Measurements from ENCODE around the gene PTPRO.

PTPRO gene

DNA sequence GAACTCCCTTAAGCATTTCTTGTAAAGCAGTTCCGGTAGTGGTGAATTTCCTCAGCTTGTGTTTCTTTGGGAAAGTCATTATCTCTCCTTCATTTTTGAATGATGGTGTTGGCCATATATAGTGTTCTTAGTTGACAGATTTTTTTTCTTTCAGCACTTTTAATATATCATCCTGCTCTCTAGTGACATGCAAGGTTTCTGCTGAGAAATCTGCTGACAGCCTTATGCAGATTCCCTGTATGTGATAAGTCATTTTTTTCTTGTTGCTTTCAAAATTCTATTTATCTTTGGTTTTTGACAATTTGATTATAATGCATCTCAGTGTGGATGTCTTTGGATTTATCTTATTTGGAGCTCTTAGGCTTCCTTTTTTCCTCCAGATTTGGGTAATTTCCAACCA lies 135.7 kb downstream of the PTPRO start:
- DNase-seq = no peak

DNA sequence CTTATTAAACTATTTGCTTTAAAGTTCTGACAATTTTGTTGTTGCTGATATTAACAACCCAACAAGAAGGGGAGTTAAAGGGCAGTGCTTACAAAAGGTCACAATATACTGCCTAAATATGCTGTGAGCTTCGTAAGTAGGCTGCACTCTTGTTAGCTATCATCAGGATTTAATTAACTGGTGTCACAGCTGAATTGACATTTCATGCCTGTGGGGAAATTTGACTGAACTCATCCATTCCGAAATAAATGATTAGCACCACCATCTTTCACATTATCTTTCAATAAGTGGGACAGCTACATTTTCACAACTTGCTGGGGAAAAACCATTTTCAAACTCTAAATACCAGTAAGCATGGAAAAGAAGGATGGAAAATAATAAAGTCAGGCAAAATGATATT lies 146.6 kb downstream of the PTPRO start:
- DNase-seq = no peak

DNA sequence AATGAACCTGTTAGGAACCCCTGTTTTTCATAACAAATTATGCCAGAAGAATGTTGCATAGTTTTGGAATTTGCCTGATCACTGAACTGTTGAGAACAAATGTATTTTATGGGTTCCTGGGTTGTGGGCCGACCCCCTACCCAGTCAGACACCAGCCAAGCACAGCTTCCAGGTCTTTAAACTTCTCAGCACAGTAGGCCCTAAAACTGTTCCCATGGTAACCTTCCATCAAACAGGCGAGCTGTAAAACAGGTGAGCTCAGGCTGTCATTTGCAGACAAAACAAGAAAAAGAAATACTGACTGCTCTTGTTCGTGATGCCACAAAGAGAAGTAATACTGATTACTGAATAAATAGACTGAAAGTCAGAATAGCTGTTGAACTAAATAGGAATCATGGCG lies 147.0 kb downstream of the PTPRO start:
- DNase-seq = no peak

DNA sequence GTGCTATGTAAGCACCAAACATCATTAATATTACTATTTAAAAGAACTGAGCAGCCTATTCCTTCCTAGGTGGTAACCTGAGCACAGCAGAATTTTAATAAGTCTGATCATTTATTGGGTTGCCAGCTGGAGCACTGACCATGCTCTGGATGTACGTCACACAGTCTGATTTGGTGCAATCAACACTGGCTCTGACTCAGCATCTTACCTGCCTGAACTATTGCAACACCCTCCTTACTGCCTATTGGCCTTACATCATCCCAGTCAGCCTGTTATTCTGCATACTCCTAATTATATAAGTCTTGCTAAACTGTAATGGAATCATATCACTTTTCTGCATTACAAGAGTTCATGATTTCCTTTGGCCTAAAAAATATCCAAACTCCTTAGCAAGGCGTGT lies 149.7 kb downstream of the PTPRO start:
- no peak for DNase-seq

DNA sequence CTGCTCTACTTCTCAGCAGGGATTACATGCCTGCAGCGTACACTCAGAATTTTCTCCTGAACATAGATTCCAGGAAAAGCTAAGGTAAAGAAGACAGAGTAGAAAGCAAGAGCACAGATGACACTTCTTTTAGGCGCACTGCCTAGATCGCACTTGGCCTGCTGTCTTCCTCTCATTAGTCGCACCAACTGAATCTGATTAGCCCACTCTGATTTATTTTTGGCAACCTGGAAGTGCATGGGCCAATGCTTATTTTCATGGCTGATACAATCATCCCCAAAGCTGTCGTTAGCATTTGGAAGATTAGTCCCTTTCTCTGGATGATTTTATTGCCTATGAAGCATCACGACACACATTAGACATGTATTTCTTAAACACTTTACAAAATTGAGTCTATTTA lies 152.5 kb downstream of the PTPRO start:
- no peak for DNase-seq

DNA sequence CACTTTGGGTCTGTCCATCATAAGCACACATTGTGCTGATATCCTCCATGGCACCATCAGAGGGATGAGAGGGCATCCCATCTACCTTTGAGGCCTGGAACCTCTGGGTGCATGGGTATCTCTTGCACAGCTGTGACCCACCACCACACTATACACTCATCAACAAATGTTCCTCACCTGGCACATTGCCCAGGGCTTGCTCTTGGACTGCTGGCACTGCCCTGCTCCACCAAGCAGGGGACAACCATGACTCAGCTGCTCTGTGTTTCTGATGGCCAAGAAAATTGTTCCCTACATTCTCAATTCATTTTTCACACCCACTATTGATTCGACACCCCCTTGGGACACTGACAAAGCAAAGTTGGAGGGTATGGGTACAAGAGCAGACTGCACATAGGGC lies 155.5 kb downstream of the PTPRO start:
- DNase-seq = no peak

DNA sequence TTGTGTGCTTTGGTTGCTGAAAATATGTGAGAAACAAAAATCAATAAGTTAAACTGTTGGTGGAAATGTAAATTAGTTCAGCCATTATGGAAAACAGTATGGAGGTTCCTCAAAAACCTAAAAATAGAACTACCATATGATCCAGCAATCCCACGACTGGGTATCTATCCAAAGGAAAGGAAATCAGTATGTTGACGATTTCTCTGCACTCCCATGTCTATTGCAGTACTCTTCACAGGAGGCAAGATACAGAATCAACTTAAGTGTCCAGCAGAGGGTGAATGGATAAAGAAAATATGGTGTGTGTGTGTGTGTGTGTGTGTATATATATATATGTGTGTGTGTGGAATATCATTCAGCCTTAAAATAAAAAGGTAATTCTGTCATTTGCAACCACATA lies 159.5 kb downstream of the PTPRO start:
- DNase-seq = no peak

DNA sequence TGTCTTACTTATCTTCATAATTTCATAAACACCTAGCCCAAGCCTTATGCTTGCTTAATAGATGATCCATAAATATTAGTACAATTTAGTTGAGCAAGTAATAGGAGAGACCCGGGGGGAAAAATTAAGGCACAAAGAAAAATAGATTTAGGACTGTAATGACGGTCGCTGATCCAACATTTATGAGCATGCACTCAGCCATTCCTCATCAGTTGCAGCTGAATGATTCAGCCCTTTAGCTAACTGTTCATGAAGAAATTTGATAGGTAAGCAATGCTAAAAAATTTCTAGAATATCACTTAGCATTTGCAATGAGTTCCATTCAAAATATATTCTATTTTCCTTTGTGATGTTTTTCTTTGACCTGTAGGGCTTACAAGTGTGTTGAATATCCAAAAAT lies 163.2 kb downstream of the PTPRO start:
- DNase-seq = no peak

DNA sequence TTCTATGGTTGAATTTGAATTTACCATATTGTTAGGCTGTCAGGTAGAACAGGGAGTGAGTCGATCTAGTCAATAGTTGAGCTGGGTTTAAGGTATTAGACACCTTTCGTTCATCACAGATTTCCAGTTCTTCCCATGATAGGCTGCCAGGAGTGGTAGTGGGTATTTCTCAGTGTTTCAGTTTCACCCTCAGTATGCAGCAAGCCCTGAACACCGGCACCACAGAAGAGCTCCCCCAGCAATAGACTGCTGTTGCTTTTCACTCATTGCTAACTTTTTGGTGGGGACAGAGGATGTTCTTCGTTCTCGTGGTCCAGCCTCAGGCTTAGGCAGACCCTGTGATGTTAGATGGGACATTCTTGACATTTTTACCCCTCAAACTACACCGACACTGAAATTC lies 164.6 kb downstream of the PTPRO start:
- no peak for DNase-seq

DNA sequence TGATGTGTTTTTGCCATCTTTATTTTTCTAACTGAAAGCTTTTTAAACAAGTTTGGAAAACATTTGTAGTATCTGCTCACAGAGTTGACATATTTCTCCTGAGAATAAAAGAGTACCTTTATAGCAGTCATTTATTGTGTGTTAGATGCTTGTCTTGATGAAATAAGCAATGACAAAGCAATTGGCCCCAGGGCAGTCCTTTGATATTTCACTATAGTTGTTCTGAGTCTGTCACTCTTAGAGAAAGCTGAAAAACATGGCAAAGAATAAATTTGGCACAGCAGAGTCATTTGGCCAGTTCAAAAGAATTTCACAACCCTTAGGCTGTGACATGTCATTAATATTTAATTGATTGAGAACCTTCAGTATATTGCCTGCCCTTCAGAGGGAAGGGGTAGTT lies 166.2 kb downstream of the PTPRO start:
- no peak for DNase-seq

DNA sequence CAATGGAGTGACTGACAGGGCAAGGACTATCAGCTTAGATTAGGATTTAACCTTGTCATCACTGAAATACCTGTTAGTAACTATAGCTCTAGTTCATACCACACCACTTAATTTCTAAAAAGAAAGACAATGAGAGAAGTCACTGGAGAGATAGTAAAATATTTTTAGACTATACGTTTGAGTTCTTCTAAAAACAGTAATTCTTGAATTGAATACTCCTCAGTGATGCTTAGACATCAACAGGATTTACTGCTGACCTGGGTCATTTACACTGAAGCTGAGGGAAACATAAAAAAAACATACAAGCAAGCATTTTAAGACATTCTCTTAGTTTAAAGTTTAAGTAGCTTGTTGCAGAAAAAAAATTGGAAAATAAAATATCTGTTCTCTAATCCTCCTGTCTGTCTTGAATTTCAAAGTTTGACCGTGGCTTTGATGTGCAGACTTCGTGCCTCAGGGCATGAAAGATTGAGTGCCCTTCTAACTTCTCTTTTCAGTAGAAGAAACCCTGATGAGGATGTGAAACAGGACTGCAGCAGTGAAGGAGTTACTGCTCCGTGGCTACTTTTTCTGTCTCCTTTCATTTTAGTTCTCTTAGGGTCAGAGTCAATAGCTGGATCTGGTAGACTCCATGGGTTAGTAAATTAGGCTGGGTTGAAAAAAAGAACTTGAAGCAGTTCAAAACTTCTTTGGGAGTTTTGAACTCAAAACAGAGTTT lies 172.2 kb downstream of the PTPRO start:
- DNase-seq = no peak

DNA sequence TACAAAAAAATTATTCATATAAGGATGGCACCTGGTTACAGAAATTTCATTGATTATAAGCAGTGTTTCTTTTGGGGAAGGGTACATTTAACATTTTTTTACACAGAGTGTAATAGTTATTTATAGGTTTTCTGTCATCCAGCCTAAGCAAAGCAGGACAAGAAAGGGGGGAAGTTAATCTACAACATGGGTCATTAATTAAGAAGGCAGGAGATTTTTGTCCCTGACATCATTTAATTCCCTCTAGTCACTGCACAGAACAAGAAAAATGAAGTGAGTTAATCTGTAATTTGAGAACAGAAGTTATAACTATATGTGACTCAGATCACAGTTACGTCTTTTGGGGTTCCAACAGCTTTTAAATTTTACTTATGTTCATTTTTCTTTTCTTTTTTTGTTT lies 173.4 kb downstream of the PTPRO start:
- DNase-seq = no peak

DNA sequence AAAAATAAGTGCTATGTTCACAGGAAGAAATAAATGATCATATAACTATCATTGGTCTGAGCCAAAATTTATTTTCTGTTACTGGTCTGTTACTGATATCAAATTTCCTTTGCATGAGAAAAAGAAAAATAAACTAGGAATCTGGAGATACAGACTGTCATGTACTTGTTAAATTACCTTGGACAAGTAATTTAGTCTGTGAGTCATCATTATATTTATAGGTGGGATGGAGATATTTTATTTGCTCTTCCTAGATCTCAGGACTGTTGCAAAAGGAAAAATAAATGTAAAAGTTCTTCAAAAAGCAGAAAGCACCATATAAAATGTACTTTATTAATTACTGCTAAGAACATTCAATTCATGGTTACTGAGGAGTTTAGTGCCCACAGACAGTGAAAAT lies 174.4 kb downstream of the PTPRO start:
- DNase-seq = no peak

DNA sequence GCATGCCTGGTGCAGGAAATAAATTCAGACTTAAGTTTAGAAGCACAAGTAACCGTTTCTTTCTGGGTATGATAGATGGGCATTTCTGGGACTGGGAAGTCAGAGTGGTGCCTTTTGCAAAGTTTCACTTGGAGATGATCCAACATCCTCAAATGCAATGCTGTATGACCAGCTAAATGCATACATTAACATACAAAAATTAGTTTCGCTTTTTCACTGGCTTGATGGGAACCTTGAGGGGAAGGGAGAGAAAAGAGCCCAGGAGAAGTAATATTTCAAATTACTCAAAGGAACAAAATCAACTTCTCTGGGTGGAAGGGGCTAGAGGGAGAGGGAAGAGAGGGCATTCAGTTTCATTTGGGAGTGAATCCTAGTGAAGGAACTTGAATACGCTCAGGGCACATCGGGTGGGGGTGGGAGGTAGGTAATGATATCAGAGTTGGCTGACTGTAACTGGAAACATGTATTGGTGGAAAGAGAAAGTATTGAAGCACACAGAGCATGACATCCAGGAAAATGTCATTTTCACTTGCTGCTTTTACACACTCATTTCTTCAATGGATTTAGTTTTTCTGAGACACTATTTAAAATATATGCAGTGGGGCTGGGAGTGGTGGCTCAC lies 175.5 kb downstream of the PTPRO start:
- DNase-seq = no peak

DNA sequence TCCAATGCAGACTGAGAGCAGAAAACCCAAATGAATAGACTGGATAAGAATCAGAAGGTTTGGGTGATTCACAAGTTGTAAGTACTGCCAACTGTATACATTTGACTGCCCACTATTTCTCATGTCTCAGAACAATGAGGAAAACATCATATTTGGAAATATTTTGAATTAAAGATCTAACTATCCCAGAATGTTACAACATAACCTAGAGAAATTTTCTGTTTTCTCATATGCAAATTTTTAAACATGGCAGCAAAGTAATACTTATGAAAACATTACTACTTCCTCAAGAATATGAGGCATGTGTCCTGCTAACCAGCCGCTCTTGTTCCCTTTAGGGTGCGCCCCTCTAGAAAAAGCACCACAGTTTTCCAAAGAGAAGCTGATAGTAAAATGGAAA lies 179.9 kb downstream of the PTPRO start:
- no peak for DNase-seq

DNA sequence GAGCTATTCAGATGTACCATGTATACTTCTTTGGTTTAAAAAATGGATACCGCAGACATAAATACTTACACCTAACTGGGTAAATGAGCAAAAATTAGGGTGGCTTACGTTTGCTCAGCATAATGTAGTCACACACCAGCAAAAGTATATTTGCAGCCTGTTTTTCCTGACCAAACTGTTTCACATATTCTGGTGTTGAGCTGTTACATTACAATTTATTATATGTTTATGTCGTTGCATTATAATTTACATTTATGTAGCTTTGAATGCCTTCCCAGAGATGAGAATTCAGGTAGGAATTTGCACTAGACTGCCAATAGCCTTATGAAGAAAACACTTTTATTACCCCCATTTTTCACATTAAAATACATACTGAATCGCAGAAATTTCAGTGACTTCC lies 183.3 kb downstream of the PTPRO start:
- no peak for DNase-seq

DNA sequence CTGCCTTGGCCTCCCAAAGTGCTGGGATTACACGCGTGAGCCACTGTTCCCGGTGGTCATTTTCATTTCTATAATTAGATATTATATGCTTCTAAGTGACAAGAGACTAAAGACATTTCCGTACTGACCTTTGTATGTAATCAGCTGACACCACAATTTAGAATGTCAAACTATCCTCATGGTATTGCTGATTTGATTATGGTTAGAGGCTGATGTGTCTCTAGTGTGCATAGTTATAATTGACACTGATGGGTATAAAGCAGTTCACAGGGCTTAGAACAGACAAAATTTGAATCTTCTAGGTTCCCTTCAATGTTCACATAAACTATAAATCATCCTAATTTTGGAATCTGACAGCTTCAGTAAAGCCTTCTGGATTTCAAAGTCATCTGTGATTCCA lies 192.7 kb downstream of the PTPRO start:
- no peak for DNase-seq

DNA sequence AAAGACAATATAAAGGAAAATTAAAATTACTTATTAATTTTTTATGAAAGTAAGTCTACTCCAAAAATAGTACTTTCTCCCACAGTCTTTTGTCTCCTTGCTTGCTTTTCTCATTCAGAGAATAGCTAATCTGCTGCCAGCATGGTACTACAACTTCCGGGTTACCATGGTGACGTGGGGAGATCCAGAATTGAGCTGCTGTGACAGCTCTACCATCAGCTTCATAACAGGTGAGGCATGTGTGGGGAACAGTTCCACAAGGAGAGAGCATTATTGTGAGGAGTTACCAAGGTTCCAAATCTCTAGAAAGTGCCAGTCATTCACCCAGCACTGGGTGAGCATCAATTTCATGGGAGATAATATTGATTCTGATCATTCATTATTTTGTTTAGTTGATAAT lies 197.8 kb downstream of the PTPRO start:
- DNase-seq = no peak

DNA sequence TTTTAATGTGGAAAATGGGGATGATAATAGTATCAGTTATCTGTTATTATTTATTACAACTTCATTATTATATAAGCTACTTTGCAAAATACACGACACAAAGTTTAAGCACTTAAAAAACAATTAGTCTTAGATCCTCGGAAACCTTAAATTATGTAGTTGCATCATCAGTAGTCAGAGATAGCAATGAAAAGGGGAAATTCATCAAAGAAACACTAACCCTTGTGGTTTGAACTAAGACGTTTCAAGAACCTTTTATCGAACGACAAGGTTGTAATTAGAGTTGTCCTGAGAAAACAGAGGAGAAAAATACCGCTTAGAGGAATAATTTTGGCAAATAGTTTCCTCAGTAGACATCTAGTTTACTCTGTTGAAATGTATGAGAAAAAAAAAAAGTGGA lies 198.5 kb downstream of the PTPRO start:
- DNase-seq = no peak

DNA sequence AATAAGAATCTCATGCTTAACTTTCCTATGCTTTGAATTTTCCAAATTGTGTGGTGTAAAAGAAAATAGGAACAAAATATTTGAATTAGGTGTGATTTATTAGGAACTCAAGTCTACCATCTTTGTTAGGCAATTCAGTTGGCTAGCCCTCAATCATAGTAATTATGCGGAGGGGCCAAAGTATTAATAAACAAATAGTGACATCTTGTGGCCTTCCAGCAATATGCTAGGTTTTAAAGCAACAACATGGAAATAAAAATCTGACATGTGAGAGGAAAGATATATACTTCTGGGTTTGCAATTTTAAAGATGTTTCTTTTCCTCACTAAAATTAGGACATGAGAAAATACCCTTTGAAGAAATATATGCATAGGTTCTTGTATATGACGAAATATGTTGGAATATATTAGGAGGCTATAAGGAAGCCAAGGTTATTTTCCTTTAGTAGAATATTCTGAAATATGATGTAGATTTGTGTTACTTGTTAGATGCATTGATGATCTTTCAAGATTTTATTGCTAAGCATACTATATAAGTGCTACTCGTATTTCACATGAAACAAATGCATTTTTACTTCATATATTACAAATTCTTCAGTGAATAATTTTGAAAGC lies 200.4 kb downstream of the PTPRO start:
- no peak for DNase-seq

DNA sequence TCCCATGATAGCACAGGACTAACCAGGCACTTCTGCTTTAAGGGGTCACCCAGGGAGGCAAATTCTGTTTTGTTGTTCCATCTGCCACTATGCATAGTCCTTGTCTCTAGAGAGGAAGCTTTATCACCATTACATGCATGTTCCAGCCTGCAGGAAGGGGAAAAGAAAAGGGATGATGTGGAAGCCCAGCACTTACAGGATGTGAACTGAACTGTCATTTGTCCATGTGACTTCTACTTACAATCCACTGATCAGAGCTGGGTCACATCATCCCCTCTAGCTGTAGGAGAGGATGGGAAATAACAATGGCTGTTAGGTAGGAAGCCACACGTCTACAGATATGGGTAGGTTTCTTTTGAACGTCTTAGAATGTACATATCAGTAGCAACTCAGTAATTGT lies 203.1 kb downstream of the PTPRO start:
- no peak for DNase-seq

DNA sequence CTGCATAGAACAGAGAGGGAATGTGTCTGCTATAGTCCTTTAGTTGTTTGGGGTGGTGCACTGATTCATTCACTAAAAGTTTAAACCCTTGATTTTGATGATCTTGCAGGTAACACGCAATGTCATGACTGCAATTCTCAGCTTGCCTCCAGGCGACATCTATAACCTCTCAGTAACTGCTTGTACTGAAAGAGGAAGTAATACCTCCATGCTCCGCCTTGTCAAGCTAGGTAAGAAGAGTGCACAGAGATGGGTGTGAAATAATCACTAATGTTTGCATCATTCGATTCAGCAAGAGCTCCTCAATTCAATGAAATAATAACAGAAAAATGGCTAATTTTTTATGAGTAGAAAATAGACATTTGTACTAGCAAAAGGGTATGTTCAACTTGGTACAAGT lies 203.7 kb downstream of the PTPRO start:
- DNase-seq = no peak

DNA sequence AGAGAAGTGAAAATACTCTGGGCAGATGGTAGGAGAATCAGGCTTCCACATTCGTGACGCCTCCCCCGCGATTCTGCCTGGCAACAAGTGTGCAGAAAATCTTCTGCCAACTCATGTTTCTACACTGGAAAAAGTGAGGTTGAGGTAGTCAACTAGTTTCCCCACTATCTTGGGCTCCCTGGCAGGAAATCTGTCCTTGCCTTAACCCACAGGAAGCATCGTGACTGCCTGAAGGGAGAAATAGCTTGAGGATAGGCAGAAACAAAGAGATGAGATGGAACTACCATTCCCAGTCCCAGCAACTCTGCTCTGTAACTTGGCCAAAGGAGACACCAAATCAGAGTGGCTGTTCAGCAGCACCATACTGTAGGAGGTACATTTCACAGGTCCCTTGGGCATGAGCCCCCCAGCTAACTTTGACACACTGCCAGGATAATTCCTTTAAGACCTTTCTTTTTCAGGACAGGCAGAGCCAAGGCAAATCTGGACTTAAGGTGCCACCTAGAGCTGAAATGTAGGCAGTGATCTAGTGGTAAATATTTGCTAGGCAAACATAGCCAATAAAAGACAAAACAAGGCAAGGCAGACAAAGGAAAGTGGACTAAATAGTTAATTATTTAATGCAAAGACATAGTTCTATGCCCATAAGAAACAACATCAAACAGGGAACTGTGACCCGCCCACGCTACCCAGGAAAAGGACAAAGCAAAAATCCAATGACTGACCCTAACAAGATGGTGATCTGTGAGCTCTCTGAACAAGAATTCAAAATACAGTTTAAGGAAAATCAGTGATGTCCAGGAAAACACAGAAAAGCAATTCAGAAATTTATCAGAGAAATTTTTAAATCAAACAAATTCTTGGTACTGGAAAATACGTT lies 205.1 kb downstream of the PTPRO start:
- no peak for DNase-seq

DNA sequence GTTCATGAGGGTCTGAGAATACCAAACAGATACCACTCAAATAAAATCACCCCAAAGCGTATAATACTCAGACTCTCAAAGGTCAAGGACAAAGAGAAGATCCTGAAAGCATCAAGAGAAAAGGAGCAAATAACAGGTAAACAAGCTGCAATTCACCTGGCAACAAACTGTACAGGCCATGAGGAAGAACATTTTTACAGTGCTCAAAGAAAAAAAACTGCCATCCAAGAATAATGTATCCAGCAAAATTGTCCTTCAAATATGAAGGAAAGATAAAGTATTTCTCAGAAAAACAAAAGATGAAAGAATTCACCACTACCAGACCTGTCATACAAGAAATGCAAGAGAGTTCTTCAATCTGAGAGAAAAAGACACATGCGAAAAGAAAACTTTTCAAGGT lies 206.4 kb downstream of the PTPRO start:
- no peak for DNase-seq

Data from stimulated activated CD4-positive, alpha-beta T cell treated with anti-CD3 and anti-CD28 coated beads, Interleukin-1b, Interleukin-23, amount 100 ng/mL, for 48 hours (primary cell).